Spleen (tissue), 7 donors: Measurements from ENCODE around the gene RANBP17.

Source experiments
- POLR2A ChIP-seq, 3 donors: fragments of 450-650 bp; IDR thresholded peaks; one replicate each; pipeline ENCODE4 v1.5.1; 2017; ENCODE audit warnings: antibody characterized with exemption in 3 of 3, mild to moderate bottlenecking in 1 of 3
- POLR2AphosphoS5 ChIP-seq, 3 donors: sonication (generic); formaldehyde crosslinking; IDR thresholded peaks; one replicate each; pipeline ENCODE4 v1.5.1; 2017; ENCODE audit warnings: antibody characterized with exemption in 3 of 3
- TF ChIP-seq, protein P1 (sequence below), 11 experiments: fragments of 200-600 bp in 7 of 11; fragments of 450-650 bp in 4 of 11; sonication (generic) in 4 of 11; IDR thresholded peaks in 8 of 11; conservative IDR thresholded peaks in 3 of 11; 1 replicate in 7 of 11; 2 replicates in 4 of 11; pipeline versions ENCODE4 v1.4.0 to v1.8.0; 2016 to 2021; ENCODE audit warnings: antibody characterized with exemption in 11 of 11, inconsistent platforms in 4 of 11, mild to moderate bottlenecking in 1 of 11
- donor health status: DM: no; HTN: no; CAD: no; lungs with moderate emphysema.
- donor health status: DM: no; HTN: no; CAD: no.
- donor health status: DM: no; HTN: no; CAD: no.

DNA sequence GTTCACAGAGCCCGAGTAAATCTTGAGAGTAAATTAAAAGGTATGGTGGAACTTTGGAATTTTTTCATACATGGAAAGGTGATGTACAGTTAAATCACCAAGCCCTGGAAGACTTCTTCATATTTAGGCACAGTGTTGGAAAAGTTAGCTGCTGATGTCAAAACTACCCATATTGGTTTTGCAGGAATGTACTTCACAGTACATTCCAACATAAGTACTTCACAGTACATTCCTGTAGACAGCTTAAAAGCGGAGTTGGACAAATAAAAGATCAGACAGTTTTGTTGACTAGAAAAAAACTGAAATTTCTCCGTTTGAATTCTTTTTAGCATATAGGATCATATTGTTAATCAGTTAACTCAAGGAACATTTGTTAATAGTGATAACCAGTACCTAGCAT, 1.8 kb downstream of the RANBP17 start:
- TF ChIP-seq, protein P1, sequence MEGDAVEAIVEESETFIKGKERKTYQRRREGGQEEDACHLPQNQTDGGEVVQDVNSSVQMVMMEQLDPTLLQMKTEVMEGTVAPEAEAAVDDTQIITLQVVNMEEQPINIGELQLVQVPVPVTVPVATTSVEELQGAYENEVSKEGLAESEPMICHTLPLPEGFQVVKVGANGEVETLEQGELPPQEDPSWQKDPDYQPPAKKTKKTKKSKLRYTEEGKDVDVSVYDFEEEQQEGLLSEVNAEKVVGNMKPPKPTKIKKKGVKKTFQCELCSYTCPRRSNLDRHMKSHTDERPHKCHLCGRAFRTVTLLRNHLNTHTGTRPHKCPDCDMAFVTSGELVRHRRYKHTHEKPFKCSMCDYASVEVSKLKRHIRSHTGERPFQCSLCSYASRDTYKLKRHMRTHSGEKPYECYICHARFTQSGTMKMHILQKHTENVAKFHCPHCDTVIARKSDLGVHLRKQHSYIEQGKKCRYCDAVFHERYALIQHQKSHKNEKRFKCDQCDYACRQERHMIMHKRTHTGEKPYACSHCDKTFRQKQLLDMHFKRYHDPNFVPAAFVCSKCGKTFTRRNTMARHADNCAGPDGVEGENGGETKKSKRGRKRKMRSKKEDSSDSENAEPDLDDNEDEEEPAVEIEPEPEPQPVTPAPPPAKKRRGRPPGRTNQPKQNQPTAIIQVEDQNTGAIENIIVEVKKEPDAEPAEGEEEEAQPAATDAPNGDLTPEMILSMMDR (IDR thresholded peaks at IDR 0.05 in 8 of 11, conservative IDR thresholded peaks at IDR 0.05 in 3 of 11), result no peak
- TF ChIP-seq POLR2A (IDR thresholded peaks at IDR 0.05) (no peak), POLR2AphosphoS5 (IDR thresholded peaks at IDR 0.05) (no peak)
